Activated CD8-positive, alpha-beta T cell treated with anti-CD3 and anti-CD28 coated beads, Interleukin-2, amount 10 ng/mL, durations not matched to agents 7 days and 5 days (primary cell): ENCODE data around the gene JAK1. TPM values are rescaled to one million over a fixed set of nuclear protein-coding genes. Genes with fewer than 3 reads are reported as not detected.

Source experiments
- ATAC-seq: fragments of 150-1000 bp; cut with Tn5 transposase; one replicate; pipeline ENCODE4 v1.10.0; 2021; ENCODE audit warnings: moderate library complexity
- CTCF ChIA-PET: fragments of 350-600 bp; sonication (Branson Sonifier 250); formaldehyde crosslinking; loops from one replicate; lab custom pipeline; 2021; ENCODE audit warnings: antibody characterized with exemption; lab: Charles Lee
- POLR2A ChIA-PET: fragments of 350-600 bp; sonication (Branson Sonifier 250); formaldehyde crosslinking; loops from one replicate; lab custom pipeline; 2021; ENCODE audit warnings: antibody characterized with exemption; lab: Charles Lee
- DNase-seq: peaks from one replicate; pipeline ENCODE4 v3.0.0-alpha.2; 2020
- H3K27ac Mint-ChIP-seq: one replicate; pipeline ENCODE4 v1.8.0; 2021; ENCODE audit warnings: mild to moderate bottlenecking, mixed read lengths
- H3K27me3 Mint-ChIP-seq: one replicate; pipeline ENCODE4 v1.8.0; 2021; ENCODE audit warnings: low read depth, mixed read lengths
- H3K36me3 Mint-ChIP-seq: one replicate; pipeline ENCODE4 v1.8.0; 2021; ENCODE audit warnings: low read depth, mixed read lengths
- H3K4me1 Mint-ChIP-seq: one replicate; pipeline ENCODE4 v1.8.0; 2021; ENCODE audit warnings: low read depth, mixed read lengths
- H3K4me3 Mint-ChIP-seq: one replicate; pipeline ENCODE4 v1.8.0; 2021; ENCODE audit warnings: mild to moderate bottlenecking, mixed read lengths
- H3K9me3 Mint-ChIP-seq: one replicate; pipeline ENCODE4 v1.8.0; 2022; ENCODE audit warnings: mixed read lengths; ENCODE audit not compliant: insufficient read depth
- total RNA-seq, 2 experiments: library from RNA; stranded (reverse); gene quantifications; one replicate each; pipeline ENCODE4 v1.2.3, GENCODE V29; 2021

Gene JAK1
- total RNA-seq, 2 experiments from 2014 or later: 156 to 159 TPM

DNA sequence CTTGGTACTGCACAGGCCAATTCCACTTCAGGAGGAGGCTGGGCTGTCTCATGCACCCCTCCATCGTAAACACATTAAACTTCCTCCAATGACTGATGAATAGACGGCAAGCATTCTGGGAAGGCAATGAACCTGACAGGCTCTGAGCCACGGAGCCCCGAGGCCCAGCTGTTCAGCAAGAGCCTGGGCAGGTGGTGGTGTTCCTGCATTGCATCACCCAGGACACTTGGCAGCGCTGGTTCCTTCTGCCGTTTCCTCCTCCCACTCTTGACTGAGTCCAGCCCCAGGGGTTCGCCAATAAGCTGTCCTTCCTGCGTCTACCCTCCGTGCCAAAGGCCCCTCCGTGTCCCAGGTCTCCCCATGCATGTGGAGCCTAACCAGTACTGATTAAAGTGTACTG is 109.8 kb downstream of the JAK1 start:
- Mint-ChIP-seq H3K9me3 (no peaks in the 10 kb centered on the region), H3K27me3 (no peaks in the 10 kb centered on the region), H3K36me3 (peaks cover 74% of the 10 kb centered on the region), H3K27ac (no peak overlapping the region), H3K4me3 (no peak overlapping the region), H3K4me1 (peaks cover 3% of the 10 kb centered on the region)
- ATAC-seq: no peak
- ChIA-PET CTCF (no interaction called here), POLR2A (interaction anchor here (0.7 to 1.1 kb wide), 2 partner anchors 110 to 216 kb away, joined by 3 read pairs; partner anchors contain the start of gene JAK1)
- no peak for DNase-seq

DNA sequence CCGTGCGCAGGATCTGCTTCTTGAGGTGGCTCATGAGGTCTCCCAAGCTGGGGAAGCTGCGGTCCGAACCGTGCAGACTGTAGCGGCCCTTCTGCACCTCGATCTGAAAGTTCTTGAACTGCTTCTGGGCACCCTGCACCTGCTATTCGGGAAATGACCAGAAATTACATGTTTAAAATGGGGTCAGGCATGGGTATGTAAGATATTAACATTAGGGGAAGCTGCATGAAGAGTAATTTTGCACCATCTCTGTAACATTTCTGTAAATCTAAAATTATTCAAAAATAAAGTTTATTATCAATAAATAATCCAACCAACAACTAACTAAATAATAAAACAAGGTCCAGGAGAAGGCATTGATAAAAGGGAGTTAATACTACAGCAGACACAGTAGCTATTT is 110.8 kb downstream of the JAK1 start:
- peaks cover 72% of the 10 kb centered on the region for H3K36me3 Mint-ChIP-seq
- peaks cover 11% of the 10 kb centered on the region for H3K4me1 Mint-ChIP-seq
- H3K4me3 Mint-ChIP-seq: no peak overlapping the region
- H3K9me3 Mint-ChIP-seq: no peaks in the 10 kb centered on the region
- no peaks in the 10 kb centered on the region for H3K27me3 Mint-ChIP-seq
- no peak overlapping the region for H3K27ac Mint-ChIP-seq
- ATAC-seq: no peak
- no peak for DNase-seq
- ChIA-PET POLR2A (no interaction called here), CTCF (no interaction called here)

DNA sequence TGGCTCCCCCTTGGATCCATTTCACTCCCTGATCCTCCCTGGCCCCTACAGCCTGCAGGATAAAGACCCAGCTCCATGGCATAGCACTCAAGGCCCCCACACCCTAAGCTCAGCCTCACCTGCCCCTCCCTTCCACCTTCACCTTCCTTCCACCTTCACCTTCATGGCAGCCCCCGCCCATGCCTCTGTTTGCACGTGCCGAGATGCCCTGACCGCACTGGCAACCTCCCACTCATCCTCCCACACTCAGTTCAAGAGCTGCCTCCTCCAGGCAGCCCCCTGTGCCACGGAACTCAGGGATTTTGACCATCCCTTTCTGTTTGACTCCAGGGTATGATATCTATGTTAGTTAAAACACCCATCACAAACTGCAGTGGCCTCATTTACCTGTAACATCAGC is 111.7 kb downstream of the JAK1 start:
- Mint-ChIP-seq H3K27ac (no peak overlapping the region), H3K4me3 (no peak overlapping the region)
- POLR2A ChIA-PET: no interaction called here

DNA sequence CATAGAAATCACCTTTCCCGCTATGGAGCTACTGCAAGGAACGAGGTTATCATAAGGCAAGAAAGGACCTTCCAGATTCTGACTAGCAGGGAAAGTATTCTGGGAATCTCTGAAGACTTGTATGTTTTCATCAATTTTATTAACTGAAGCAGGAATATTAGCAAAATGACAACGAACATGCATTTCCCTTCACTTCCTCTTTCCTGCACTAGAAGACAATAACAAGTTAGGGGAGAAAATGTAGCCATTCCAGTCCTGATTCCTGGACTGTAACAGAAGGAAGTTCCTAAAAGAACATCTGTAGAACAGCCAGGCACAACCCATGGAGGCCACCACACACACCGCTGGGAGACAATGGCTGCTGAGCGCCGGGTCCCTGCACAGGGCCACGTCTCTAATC is 114.7 kb downstream of the JAK1 start:
- Mint-ChIP-seq H3K9me3 (no peaks in the 10 kb centered on the region), H3K4me1 (peaks cover 17% of the 10 kb centered on the region), H3K36me3 (peaks cover 58% of the 10 kb centered on the region), H3K27ac (no peak overlapping the region), H3K4me3 (no peak overlapping the region), H3K27me3 (no peaks in the 10 kb centered on the region)
- POLR2A ChIA-PET: no interaction called here
- CTCF ChIA-PET: no interaction called here
- ATAC-seq: no peak
- DNase-seq: no peak

More for the DNA sequence above, 111.7 kb downstream of the JAK1 start:
- no peak for ATAC-seq
- Mint-ChIP-seq H3K36me3 (peaks cover 74% of the 10 kb centered on the region), H3K27me3 (no peaks in the 10 kb centered on the region), H3K4me1 (peaks cover 17% of the 10 kb centered on the region), H3K9me3 (no peaks in the 10 kb centered on the region)
- CTCF ChIA-PET: no interaction called here
- no peak for DNase-seq

DNA sequence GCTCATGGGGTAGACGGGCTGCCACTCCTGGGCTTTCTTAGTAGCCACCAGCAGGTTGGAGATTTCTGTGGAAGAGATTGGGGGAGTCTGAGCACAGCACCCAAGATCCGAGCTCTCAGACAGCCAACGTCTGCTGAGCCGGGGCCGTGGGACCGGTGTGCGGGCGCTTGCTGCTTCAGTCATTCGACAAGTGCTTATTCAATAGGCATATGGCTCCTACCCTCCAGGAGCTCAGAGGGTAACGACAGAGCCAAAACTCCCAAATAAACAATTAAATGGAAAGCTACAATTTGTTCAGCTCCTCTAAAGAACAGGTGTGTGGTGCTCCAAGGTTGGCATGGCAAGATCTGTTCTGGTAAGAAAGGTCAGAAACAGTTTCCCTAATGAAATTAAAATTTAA is 115.5 kb downstream of the JAK1 start:
- ATAC-seq: no peak
- DNase-seq: no peak
- Mint-ChIP-seq H3K27me3 (no peaks in the 10 kb centered on the region), H3K27ac (no peak overlapping the region), H3K36me3 (peaks cover 60% of the 10 kb centered on the region), H3K9me3 (no peaks in the 10 kb centered on the region), H3K4me3 (no peak overlapping the region), H3K4me1 (peaks cover 17% of the 10 kb centered on the region)
- CTCF ChIA-PET: no interaction called here
- POLR2A ChIA-PET: interaction anchor here (1.0 to 1.4 kb wide), 2 partner anchors 9 to 20 kb away, joined by 4 read pairs; no protein-coding TSS in a partner anchor

DNA sequence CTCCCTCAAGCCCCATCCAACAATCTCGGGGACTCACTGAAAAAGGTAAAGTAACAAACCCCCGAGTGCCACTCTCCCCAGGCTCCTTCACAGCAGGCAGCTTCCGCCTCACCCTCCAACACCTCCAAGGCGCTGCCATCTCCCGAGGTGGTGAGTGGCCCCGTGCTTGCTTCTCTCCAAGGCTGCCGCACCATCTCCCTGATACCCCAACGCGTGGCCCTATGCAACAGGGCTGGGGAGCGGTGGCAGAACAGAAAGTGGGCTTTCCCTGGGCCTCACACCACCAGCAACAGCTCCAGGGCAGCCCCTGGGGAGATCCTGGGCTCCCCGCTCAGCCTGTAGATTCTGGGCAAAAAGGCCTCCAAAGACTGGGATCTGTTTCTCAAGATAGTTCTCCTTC is 116.4 kb downstream of the JAK1 start:
- ATAC-seq (no peak), DNase-seq (no peak)
- Mint-ChIP-seq H3K36me3 (peaks cover 56% of the 10 kb centered on the region), H3K27ac (peak overlapping the region; percentile 35), H3K4me1 (peaks cover 17% of the 10 kb centered on the region), H3K9me3 (no peaks in the 10 kb centered on the region), H3K27me3 (no peaks in the 10 kb centered on the region), H3K4me3 (no peak overlapping the region)
- ChIA-PET POLR2A (interaction anchor here (1.4 kb wide), 1 partner anchor 19 kb away, joined by 4 read pairs; no protein-coding TSS in a partner anchor), CTCF (interaction anchor here (1.0 kb wide), 1 partner anchor 22 kb away, joined by 3 read pairs; no protein-coding TSS in a partner anchor)

DNA sequence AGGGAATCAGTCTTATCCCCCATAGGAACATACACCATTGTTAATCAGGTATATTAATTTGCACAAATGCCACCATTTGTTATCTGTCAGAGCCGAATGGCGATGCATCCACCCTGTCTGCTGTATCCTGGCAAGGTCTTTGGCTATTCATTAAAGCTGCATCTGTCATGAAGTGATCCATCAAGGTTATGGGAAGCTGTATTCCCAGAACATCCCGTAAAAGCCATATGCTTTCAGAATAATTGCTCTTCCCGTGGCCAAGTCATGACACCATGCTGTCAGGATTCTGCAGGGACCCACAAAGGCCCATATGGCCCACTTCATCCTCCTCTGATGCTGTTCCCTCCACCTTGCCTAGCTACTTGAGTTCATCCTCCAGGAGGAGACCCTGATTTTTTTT is 117.5 kb downstream of the JAK1 start:
- ATAC-seq (no peak), DNase-seq (no peak)
- H3K9me3 Mint-ChIP-seq: no peaks in the 10 kb centered on the region
- H3K27ac Mint-ChIP-seq: no peak overlapping the region
- no peak overlapping the region for H3K4me3 Mint-ChIP-seq
- peaks cover 57% of the 10 kb centered on the region for H3K36me3 Mint-ChIP-seq
- H3K4me1 Mint-ChIP-seq: peaks cover 17% of the 10 kb centered on the region
- CTCF ChIA-PET: no interaction called here
- POLR2A ChIA-PET: interaction anchor here (0.6 kb wide), 2 partner anchors 92 to 406 kb away, joined by 3 to 6 read pairs; no protein-coding TSS in a partner anchor
- H3K27me3 Mint-ChIP-seq: no peaks in the 10 kb centered on the region

DNA sequence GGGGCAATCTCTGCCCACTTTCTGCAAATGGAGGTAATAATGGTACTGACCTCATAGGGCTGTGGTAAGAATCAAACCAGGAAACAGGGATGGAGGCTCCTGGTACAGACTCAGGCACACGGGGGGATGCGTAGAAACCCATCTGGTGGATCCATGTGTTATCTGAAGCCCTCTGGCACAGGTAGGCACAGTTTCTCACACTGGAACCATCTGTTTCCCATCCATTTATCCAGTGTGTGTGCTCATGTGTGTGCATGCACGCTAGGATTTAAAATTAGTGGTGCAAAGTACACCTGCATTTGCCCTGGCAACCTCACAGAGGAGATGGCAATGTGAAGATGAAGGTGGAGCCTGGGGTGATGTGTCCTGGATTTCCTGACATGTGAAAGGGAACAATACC is 118.2 kb downstream of the JAK1 start:
- no peak for DNase-seq
- H3K4me1 Mint-ChIP-seq: peaks cover 17% of the 10 kb centered on the region
- H3K9me3 Mint-ChIP-seq: no peaks in the 10 kb centered on the region
- POLR2A ChIA-PET: no interaction called here
- no peak overlapping the region for H3K4me3 Mint-ChIP-seq
- CTCF ChIA-PET: no interaction called here
- no peak overlapping the region for H3K27ac Mint-ChIP-seq
- peaks cover 56% of the 10 kb centered on the region for H3K36me3 Mint-ChIP-seq
- no peak for ATAC-seq
- no peaks in the 10 kb centered on the region for H3K27me3 Mint-ChIP-seq

DNA sequence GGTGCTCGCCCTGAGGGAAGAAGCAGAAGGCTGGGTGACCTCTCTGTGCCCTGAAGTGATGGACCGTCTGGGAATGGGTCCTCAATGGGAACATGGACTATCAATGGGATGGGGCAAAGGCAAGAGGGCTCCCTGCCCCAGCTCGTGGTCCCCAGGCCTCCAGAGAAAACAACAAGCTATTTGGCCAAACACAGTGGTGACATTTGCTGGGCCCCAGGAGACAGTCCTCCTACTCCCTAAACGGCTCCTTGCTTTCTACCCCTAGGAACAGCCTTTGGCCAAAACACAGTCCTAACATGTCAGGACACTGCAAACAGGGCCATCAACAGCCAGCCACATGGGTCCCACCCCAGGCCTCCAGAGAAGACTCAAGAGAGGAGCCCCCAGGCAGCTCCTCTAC is 118.7 kb downstream of the JAK1 start:
- Mint-ChIP-seq H3K9me3 (no peaks in the 10 kb centered on the region), H3K27ac (no peak overlapping the region), H3K4me1 (peaks cover 17% of the 10 kb centered on the region), H3K4me3 (no peak overlapping the region), H3K36me3 (peaks cover 60% of the 10 kb centered on the region), H3K27me3 (no peaks in the 10 kb centered on the region)
- CTCF ChIA-PET: no interaction called here
- DNase-seq: no peak
- POLR2A ChIA-PET: no interaction called here
- no peak for ATAC-seq

DNA sequence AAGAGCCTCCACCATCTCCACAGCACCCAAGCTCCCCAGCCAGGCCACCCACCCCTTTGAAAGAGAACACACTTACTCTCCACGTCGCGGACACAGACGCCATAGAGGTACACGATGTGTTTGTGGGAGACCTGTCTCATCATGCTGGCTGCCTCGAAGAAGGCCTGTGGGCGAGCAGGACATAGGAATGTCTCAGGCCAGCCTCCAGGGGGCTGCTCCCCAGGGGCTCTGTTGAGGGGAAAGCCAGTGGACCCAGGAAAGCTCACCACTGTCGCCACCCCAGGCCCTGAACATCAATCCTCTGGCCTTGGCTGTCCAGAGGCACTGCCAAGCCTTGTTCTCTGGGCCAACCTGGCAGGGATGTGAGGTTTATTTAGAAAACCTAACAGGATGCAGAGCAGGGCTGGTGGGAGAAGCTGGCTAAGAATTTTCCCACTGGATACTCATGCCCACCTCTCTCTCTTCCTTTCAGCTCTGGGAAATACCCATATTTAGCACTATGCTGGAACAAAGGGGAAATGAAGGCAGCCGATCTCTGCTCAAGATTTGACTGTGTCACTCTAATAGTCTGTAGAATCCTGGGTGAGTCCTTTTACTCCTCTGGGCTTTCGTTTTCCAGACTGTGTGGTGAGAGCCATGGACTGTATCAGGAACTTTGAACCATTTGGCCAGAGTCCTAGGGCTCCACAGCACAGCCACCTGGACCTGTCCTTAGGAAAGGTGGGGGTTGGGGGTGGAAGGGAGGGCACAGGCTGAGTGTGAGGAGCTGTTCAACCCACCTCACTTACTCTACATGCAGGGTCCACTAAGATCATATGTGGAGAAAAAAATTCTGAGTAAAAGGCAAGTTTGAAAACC is 119.5 kb downstream of the JAK1 start:
- Mint-ChIP-seq H3K36me3 (peaks cover 56% of the 10 kb centered on the region), H3K9me3 (no peaks in the 10 kb centered on the region), H3K4me1 (peaks cover 17% of the 10 kb centered on the region), H3K4me3 (no peak overlapping the region), H3K27me3 (no peaks in the 10 kb centered on the region), H3K27ac (no peak overlapping the region)
- ChIA-PET POLR2A (no interaction called here), CTCF (no interaction called here)
- no peak for ATAC-seq
- DNase-seq: no peak

DNA sequence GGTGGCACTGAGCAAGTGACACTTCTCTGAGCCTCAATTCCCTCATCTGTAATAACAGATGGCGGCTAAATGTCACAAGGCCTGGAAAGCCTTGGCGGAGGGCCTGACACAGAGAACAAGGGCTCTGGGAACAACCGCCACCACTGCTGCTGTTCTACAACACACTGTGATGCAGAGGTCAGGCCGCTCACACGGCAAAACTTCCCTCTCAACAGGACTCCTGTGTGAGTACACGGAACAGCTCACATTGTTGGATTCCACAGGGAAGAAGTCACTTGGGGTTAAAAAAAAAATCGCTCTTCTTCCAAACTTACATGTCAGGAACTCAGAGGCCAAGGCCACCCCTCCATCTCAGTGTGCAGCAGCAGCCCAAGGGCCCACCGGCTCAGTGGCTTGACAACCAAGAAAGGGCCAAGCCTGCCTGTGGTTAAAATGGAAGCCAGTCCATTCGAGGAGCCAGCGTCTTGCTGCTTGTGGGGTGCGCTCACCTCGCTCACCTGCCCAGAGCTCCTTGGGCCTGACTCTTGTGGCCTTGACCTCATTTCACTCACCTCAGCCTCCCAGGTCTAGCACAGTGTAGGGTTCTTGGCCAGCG is 120.4 kb downstream of the JAK1 start:
- Mint-ChIP-seq H3K4me1 (peaks cover 10% of the 10 kb centered on the region), H3K27ac (no peak overlapping the region), H3K9me3 (no peaks in the 10 kb centered on the region), H3K4me3 (no peak overlapping the region), H3K27me3 (no peaks in the 10 kb centered on the region), H3K36me3 (peaks cover 58% of the 10 kb centered on the region)
- DNase-seq (no peak), ATAC-seq (no peak)
- ChIA-PET CTCF (interaction anchor here (1.2 kb wide), 1 partner anchor 21 kb away, joined by 3 read pairs; no protein-coding TSS in a partner anchor), POLR2A (no interaction called here)

DNA sequence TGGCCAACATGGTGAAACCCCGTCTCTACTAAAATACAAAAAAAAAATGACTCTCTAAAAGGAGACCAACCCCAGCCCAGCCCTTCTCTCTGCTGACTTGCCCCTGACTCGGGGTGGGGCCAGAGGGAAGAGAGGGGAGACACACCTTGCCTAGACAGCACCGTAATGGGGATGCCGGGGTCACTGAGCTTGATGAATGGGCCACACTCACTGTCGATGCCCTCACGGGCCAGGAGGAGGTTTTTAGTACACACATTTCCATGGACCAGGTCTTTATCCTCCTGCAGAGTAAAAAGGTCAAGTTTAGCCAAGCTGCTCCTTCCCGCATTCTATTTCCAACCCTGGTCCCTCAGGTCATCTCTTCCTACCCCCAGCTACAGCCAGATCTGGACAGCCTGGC is 121.7 kb downstream of the JAK1 start:
- Mint-ChIP-seq H3K27ac (no peak overlapping the region), H3K27me3 (no peaks in the 10 kb centered on the region), H3K4me1 (no peaks in the 10 kb centered on the region), H3K36me3 (peaks cover 54% of the 10 kb centered on the region), H3K4me3 (no peak overlapping the region), H3K9me3 (no peaks in the 10 kb centered on the region)
- DNase-seq (no peak), ATAC-seq (no peak)
- ChIA-PET CTCF (no interaction called here), POLR2A (no interaction called here)
